Measurements from ENCODE around the gene GMNN. TPM values are rescaled to one million over a fixed set of nuclear protein-coding genes. Genes with fewer than 3 reads are reported as not detected.
"Not testable (repeated sequence)": the region's sequence is repeated elsewhere in the genome, so short reads cannot be mapped to it uniquely, and the experiment has no call there.

GMNN gene
- total RNA-seq (10 to 100 TPM in 2 of 9 donors, 1 to 10 TPM in 7; 4.5 to 12.9 (median 6.8) TPM), polyA plus RNA-seq (10 to 100 TPM in 1 of 2 donors, 1 to 10 TPM in 1; 4.7 to 19.2 TPM)
- long read RNA-seq, donor 1, partial matches to known transcripts = 0 of 9 reads
- long read RNA-seq, donor 1, other reads (novel, unspliced or antisense) = 1 of 9 reads
- long read RNA-seq, donor 2, transcript GMNN-201 (7 exons, 1,262 nt) = major isoform, 14 of 27 reads
- long read RNA-seq, donor 2, transcript GMNN-202 (7 exons, 1,133 nt) = minor isoform, 8 of 27 reads
- long read RNA-seq, donor 2, partial matches to known transcripts = 1 of 27 reads
- long read RNA-seq, donor 2, other reads (novel, unspliced or antisense) = 4 of 27 reads
- long read RNA-seq, donor 3, partial matches to known transcripts = 0 of 6 reads
- long read RNA-seq, donor 3, other reads (novel, unspliced or antisense) = 0 of 6 reads

DNA sequence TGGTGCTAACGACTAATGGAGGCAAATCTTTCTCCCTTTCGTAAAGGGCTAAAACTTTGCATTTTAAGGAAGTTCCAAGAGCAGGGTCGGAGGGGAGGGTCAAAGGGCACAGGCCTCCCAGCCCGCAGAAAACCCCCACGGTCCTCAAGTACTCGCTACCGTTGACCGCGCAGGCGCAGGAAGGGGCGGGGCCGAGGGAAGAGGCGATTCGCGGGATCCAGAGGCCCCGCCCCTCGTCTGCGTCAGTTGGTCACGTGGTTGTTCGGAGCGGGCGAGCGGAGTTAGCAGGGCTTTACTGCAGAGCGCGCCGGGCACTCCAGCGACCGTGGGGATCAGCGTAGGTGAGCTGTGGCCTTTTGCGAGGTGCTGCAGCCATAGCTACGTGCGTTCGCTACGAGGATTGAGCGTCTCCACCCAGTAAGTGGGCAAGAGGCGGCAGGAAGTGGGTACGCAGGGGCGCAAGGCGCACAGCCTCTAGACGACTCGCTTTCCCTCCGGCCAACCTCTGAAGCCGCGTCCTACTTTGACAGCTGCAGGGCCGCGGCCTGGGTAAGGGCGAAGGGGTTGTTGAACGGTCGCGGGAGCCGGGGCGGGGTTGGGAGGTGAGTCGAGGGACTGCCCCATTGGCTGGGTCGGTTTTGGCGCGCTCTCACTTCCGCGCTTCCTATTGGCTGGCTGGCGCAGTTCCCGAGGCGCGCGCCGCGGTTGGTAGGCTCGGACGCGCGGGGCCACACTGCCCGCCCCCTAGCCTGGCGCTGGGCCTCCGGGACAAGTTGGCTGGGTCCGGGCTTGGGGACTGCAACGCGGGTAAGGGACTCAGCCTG, at the start of gene GMNN:
TSS of gene GMNN (plus strand) at position 242 of the 824 bp plus-strand sequence. CDS start 2,310 bp downstream, outside the sequence.
- H3K36me3 ChIP-seq = no peaks in the 10 kb centered on the region
- intact Hi-C loops (cut with DNase I) = loop anchor here in 8 of 10 donors (1.0 to 10.0 kb wide), 6 partner anchors 48 to 297 kb away; no protein-coding TSS in a partner anchor
- peak; percentile 98 to 99 (median 99) for ATAC-seq

DNA sequence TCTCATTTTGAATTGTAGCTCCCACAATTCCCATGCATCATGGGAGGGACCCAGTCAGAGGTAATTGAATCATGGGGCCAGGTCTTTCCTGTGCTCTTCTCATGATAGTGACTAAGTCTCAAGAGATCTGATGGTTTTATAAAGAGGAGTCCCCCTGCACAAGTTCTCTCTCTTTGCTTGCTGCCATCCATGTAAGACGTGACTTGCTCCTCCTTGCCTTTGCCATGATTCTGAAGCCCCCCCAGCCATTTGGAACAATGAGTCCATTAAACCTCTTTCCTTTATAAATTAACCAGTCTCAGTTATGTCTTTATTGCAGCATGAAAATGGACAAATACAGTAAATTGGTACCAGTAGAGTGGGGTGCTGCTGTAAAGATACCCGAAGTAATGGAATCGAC, 44.1 kb upstream of the GMNN start:
- ATAC-seq; intact Hi-C loops (cut with DNase I): not testable (repeated sequence)

More for the DNA sequence above, at the start of gene GMNN:
- Histone ChIP-seq H3K4me1 (peaks cover 0 to 36% (median 14%) of the 10 kb centered on the region in 12 donors), H3K27me3 (no peaks in the 10 kb centered on the region), H3K9me3 (no peaks in the 10 kb centered on the region), H3K4me3 (peak within 1 kb of the TSS; percentile 42 to 100 (median 96)), H3K27ac (peak within 1 kb of the TSS; percentile 57 to 99 (median 93))
- peak in 1 of 12 donors; percentile 8 for TF ChIP-seq CTCF (IDR thresholded peaks at IDR 0.05)
- peak in 1 of 2 donors; percentile 63 for TF ChIP-seq POLR2A (IDR thresholded peaks at IDR 0.05)
- peak; percentile 99 to 100 (median 99) for DNase-seq
- WGBS, 4 donors = 0 to 1% (median 0%) methylated on average over 49 to 75 of the region's 75 CpGs

GRCh38 chr6:24731456-24732134, 43.1 kb upstream of the GMNN start:
- ATAC-seq; intact Hi-C loops (cut with DNase I); H3K27me3 ChIP-seq; H3K27ac ChIP-seq; DNase-seq; H3K36me3 ChIP-seq; H3K4me3 ChIP-seq: not testable (repeated sequence)
- WGBS, 4 donors = 84 to 89% (median 86%) methylated on average over 5 to 6 of the region's 6 CpGs
- peaks cover 0 to 10% (median 0%) of the 10 kb centered on the region in 12 donors for H3K4me1 ChIP-seq
- H3K9me3 ChIP-seq = peaks cover 0 to 17% (median 2%) of the 10 kb centered on the region in 12 donors

More for the DNA sequence above, 44.1 kb upstream of the GMNN start:
- 94 to 97% (median 96%) methylated on average over 3 of the region's 3 CpGs for WGBS, 4 donors
- peaks cover 0 to 17% (median 2%) of the 10 kb centered on the region in 12 donors for H3K9me3 ChIP-seq
- not testable (repeated sequence) for H3K36me3 ChIP-seq, H3K27ac ChIP-seq, DNase-seq, H3K4me3 ChIP-seq, H3K27me3 ChIP-seq
- peaks cover 0 to 10% (median 0%) of the 10 kb centered on the region in 12 donors for H3K4me1 ChIP-seq

- 90 to 94% (median 91%) methylated on average over 1 of the region's 1 CpG for WGBS, 4 donors
Measured at GRCh38 chr6:24734166-24734565, 40.6 kb upstream of the GMNN start.

DNA sequence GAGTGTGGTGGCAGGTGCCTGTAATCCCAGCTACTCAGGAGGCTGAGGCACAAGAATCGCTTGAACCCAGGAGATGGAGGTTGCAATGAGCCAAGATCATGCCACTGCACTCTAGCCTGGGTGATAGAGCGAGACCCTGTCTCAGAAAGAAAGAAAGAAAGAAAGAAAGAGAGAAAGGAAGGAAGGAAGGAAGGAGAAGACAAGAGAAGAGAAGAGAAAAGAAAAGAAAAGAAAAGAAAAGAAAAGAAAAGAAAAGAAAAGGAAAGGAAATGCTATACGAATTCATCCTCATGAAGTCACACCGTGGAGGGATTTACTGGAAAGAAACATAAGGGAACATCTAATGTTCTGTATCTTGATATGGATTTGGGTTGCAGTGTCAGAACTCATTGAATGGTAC, 40.0 kb upstream of the GMNN start:
- H3K4me1 ChIP-seq; H3K27ac ChIP-seq; H3K27me3 ChIP-seq; H3K4me3 ChIP-seq; DNase-seq; ATAC-seq; intact Hi-C loops (cut with DNase I); H3K36me3 ChIP-seq: not testable (repeated sequence)
- WGBS, 4 donors = 76 to 92% (median 87%) methylated on average over 4 of the region's 4 CpGs
- peaks cover 0 to 17% (median 2%) of the 10 kb centered on the region in 12 donors for H3K9me3 ChIP-seq

More at GRCh38 chr6:24734166-24734565, 40.6 kb upstream of the GMNN start:
- TF ChIP-seq POLR2A (IDR thresholded peaks at IDR 0.05) (no peak), CTCF (IDR thresholded peaks at IDR 0.05) (no peak)
- no peak overlapping the region for H3K27ac ChIP-seq
- peaks cover 0 to 17% (median 2%) of the 10 kb centered on the region in 12 donors for H3K9me3 ChIP-seq
- H3K36me3 ChIP-seq = no peaks in the 10 kb centered on the region
- intact Hi-C loops (cut with DNase I) = no loop called here
- no peak overlapping the region for H3K4me3 ChIP-seq
- H3K27me3 ChIP-seq = no peaks in the 10 kb centered on the region
- H3K4me1 ChIP-seq = peaks cover 0 to 5% (median 0%) of the 10 kb centered on the region in 12 donors
- DNase-seq (no peak), ATAC-seq (no peak)
